Amniotic stem cell (primary cell): ENCODE measurements around the gene MLLT6.
"Not testable (repeated sequence)": the region's sequence is repeated elsewhere in the genome, so short reads cannot be mapped to it uniquely, and the experiment has no call there.

ENCODE experiments used
- DNase-seq: peaks from one replicate; lab custom pipeline; 2025; lab: John Stamatoyannopoulos, UW

MLLT6 gene

GRCh38 chr17:38707678-38708351, 2.7 kb downstream of the MLLT6 start:
- no peak for DNase-seq

- DNase-seq: no peak
Observed at GRCh38 chr17:38709104-38709820, 4.2 kb downstream of the MLLT6 start.

DNA sequence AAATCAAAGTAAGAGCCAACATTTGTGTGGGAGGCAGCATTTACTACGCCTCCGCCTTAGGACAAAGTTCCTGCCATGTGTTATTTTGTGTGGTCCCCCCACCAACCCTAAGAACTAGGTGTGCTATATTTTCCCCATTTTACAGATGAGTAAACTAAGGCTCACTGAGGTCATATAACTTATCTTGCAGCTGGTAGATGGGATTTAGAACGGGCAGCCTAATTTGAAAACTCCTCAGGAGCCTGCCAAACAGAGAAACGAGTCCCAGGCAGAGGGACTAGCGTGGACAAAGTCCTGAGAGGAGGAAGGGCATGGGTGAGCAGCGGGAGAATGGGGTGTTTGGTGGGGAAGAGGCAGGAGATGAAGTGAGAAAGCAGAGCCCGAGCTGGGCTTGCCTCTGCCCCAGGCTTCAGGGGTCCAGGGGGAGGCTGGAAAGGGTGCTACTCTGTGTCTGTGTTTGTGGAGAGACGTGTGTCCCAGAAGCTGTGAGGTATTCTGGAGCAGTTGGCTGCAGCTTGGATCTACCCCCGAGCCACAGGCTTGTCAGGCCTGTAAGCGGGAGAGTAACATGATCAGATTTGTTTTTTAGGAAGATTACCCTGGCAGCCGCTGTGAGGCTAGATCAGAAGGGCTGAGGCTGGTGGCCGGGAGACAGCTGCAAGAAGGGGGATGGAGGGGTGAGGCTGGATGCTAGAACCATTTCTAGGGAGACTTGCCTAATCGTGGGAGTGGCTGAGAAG, 5.0 kb downstream of the MLLT6 start:
- DNase-seq: no peak

- DNase-seq: no peak
Observed at GRCh38 chr17:38710604-38710962, 5.5 kb downstream of the MLLT6 start.

GRCh38 chr17:38710985-38711384, 5.9 kb downstream of the MLLT6 start:
- no peak for DNase-seq

- DNase-seq: no peak
Observed at GRCh38 chr17:38711792-38712571, 6.9 kb downstream of the MLLT6 start.

DNA sequence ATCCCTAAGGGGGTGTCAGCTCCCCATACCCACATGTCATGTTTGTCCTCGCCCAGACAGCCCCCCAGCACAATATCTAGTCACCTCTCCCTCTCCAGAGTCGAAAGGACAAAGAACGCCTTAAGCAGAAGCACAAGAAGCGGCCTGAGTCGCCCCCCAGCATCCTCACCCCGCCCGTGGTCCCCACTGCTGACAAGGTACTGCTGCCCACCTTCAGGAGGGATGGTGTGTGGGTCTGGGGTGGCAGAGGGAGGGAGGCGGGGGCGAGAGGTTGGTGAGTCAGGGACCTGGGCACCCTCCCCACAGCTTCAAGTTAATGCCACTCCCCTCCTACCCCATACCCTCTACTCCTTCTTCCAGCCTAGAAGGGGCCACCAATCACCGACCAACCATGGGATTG, 7.5 kb downstream of the MLLT6 start:
- DNase-seq: no peak

DNA sequence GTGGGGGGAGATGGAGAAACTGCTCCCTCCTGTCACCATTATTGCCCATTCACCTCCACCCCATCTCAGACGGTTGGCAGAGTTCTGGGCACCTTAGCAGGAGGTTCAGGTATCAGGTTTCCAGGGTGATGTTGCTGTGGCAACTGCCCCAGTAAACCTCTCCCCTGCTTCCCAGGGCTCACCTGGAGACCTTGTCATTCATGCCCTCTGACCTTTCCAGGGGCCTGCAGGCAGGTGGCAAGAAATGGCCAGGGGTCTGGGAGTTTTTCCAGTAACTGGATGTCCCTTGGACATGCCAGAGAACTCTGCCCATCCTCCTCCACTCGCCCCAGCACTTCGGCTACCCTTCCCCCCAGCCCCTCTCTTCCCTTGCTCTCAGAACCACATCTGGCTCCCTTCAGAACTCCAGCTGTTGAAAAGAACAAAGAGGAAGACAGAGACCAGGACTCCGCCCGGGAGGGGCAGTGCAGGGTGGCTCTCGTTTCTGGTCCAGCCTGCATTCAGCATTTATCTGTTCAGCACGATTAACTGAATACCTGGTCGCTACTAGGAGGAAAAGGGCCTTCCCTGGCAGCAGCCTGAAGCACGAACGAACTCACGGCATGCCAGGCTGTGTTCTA, 8.5 kb downstream of the MLLT6 start:
- DNase-seq: no peak

GRCh38 chr17:38715216-38715943, 10.3 kb downstream of the MLLT6 start:
- DNase-seq: no peak

DNA sequence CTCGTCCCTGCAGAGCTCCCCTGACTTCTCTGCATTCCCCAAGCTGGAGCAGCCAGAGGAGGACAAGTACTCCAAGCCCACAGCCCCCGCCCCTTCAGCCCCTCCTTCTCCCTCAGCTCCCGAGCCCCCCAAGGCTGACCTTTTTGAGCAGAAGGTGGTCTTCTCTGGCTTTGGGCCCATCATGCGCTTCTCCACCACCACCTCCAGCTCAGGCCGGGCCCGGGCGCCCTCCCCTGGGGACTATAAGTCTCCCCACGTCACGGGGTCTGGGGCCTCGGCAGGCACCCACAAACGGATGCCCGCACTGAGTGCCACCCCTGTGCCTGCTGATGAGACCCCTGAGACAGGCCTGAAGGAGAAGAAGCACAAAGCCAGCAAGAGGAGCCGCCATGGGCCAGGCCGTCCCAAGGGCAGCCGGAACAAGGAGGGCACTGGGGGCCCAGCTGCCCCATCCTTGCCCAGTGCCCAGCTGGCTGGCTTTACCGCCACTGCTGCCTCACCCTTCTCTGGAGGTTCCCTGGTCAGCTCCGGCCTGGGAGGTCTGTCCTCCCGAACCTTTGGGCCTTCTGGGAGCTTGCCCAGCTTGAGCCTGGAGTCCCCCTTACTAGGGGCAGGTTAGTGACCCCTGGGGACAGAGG, 11.4 kb downstream of the MLLT6 start:
- DNase-seq: no peak

DNA sequence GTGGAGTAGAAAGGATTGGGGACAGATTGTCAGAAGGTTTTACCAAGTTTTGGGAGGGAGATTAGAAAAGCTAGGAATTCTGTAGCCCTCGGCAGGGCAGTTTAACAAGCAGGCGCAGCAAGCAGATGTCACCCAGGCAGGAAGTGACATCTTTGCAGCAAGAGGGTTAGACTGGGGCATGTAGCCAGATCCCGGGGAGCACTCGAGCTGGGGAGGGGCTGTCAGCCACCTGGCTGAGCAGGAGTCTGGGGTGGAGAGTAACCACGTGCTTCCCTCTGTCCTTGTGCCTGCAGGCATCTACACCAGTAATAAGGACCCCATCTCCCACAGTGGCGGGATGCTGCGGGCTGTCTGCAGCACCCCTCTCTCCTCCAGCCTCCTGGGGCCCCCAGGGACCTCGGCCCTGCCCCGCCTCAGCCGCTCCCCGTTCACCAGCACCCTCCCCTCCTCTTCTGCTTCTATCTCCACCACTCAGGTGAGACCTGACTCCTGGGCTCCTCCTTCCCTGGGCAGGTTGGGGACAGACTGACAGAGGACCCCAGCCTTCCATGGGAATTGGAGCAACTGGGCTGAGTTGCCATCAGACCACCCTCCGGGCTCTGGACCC, 12.2 kb downstream of the MLLT6 start:
- DNase-seq: no peak

- DNase-seq: no peak
Observed at GRCh38 chr17:38719289-38719942, 14.3 kb downstream of the MLLT6 start.

DNA sequence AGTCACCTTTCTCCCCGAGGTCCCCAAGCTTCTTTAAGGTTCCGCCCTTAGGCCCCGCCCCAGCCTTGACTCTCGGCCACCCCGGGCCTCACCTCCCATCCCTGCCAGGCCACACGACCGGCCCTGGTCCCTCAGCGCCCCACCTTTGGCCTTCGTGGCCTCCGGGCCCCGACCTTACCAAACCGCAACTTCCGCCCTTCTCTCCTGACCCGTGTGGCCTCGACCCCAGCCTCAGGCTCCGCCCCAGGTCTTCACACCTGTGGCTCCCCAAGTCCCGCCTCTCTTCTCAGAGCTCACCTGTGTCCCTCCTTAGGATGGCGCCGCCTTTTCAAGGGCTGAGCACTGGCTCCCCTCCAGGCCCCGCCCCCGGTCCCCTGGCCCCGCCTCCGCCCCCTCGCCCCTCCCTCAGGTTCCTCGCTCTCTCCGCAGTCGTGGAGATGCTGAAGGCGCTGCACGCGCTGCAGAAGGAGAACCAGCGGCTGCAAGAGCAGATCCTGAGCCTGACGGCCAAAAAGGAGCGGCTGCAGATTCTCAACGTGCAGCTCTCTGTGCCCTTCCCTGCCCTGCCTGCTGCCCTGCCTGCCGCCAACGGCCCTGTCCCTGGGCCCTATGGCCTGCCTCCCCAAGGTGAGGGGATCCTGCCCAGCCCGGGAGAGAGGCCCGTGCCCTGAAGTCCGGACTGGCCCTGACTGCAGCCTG, 15.0 kb downstream of the MLLT6 start:
- DNase-seq: no peak

DNA sequence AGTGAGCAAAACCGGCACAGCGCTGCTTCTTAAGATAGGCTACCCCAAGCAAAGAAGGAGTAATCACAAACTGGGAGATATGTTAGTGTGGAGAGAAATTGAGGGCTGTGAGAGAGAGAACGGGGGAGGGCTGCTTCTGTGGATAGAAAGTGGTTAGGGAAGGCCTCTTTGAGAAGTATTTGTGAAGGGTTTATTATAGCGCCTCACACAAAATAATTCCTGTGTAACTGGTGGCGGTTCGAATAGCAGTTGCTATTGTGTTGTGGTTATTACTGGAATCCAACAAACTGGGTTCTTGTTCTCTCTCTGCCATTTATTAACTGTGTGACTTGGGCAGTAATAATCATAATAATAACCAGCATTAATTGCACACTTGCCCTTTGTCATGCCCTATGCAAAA, 15.9 kb downstream of the MLLT6 start:
- DNase-seq: no peak

DNA sequence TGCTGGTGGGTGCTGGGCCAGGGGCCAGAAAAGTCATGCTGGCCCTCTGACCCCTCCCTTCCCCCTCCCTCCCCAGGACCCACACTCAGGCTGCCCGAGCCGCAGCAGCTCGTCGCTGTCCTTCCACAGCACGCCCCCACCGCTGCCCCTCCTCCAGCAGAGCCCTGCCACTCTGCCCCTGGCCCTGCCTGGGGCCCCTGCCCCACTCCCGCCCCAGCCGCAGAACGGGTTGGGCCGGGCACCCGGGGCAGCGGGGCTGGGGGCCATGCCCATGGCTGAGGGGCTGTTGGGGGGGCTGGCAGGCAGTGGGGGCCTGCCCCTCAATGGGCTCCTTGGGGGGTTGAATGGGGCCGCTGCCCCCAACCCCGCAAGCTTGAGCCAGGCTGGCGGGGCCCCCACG, 16.7 kb downstream of the MLLT6 start:
- no peak for DNase-seq

DNA sequence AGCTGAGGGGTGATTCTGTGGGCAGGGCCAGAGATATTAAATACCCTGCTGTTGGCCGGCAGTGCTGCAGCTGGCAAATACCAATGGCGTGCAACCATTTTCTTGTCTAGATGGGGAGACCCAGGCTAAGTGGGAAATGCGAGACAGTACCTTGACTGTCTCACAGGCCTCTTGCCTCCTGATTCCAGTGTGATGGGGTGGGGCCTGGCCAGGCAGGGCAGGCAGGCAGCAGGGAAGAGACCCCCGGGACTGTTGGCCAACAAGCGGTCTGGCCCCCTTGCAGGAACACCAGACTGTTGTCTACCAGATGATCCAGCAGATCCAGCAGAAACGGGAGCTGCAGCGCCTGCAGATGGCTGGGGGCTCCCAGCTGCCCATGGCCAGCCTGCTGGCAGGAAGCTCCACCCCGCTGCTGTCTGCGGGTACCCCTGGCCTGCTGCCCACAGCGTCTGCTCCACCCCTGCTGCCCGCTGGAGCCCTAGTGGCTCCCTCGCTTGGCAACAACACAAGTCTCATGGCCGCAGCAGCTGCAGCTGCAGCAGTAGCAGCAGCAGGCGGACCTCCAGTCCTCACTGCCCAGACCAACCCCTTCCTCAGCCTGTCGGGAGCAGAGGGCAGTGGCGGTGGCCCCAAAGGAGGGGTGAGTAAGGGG, 19.4 kb downstream of the MLLT6 start:
- no peak for DNase-seq

GRCh38 chr17:38725066-38725465, 20.0 kb downstream of the MLLT6 start:
- no peak for DNase-seq

DNA sequence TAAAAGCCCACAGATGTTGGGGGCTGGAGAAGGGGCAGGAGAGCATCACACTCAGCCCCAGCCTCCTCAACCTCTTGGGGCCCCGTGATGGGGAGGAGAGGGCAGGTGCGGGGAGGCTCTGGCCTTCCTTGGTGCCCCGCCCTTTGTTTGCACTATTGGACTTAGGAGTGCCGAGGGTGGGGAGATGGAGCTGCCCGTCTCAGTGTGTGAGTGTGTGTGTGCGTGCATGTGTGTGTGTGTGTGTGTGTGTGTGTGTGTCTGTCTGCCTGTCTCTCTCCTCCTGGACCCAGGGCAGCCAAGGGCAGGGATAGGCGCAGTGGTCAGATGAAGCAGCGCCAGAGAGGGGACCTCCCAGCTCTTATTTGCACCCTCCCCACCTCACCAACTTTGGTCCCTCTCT, 21.1 kb downstream of the MLLT6 start:
- DNase-seq: not testable (repeated sequence)

DNA sequence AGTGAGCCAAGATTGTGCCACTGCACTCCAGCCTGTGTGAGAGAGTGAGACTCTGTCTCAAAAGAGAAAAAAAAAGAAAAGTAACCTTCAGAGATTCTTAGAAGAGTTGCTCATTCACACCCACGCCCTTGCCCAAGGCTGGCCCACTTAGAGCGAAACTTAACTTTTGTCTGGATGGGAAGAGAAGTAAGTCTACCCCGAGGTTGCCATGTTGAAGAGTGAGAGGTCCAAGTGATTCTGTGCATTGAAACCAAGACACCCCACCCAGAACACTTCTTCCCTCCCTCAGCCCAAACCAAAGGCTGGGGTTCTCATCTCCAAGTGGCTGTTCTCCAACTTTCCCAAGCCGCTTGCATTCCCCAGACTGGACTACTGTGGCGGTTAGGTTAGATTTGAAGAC, 22.7 kb downstream of the MLLT6 start:
- DNase-seq: no peak
